ENCODE measurements around the gene CCP110.

DNA sequence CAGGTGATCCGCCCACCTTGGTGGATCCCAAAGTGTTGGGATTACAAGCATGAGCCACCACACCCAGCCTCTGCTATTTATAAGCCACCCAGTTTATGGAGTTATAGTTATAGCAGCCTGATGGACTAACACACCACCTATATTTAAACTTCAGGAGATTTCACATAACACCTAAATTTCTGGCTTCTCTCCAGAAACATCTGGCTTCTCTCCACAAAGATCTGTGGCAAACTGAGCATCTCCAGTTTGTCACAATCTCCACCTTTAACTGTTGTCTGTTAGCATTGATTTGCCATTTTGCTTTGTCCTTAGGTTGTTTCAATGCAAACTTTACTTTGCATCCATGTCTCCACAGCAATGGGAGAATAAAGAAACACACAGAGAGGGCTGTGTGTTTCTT lies 41.5 kb upstream of the CCP110 start:
- TF ChIP-seq, protein P1, sequence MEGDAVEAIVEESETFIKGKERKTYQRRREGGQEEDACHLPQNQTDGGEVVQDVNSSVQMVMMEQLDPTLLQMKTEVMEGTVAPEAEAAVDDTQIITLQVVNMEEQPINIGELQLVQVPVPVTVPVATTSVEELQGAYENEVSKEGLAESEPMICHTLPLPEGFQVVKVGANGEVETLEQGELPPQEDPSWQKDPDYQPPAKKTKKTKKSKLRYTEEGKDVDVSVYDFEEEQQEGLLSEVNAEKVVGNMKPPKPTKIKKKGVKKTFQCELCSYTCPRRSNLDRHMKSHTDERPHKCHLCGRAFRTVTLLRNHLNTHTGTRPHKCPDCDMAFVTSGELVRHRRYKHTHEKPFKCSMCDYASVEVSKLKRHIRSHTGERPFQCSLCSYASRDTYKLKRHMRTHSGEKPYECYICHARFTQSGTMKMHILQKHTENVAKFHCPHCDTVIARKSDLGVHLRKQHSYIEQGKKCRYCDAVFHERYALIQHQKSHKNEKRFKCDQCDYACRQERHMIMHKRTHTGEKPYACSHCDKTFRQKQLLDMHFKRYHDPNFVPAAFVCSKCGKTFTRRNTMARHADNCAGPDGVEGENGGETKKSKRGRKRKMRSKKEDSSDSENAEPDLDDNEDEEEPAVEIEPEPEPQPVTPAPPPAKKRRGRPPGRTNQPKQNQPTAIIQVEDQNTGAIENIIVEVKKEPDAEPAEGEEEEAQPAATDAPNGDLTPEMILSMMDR (IDR thresholded peaks at IDR 0.05) = no peak
- TF ChIP-seq ZFX (IDR thresholded peaks at IDR 0.05; ENCODE audit: borderline replicate concordance) = no peak
